Stimulated activated CD8-positive, alpha-beta memory T cell treated with anti-CD3 and anti-CD28 coated beads, Interleukin-12 subunit alpha, Interleukin-12 subunit beta, amount 100 ng/mL, for 1 hour (primary cell): ENCODE measurements around the gene PSMD11.
"Not testable (repeated sequence)": the region's sequence is repeated elsewhere in the genome, so short reads cannot be mapped to it uniquely, and the experiment has no call there.

Source experiments
- DNase-seq: peaks from one replicate; pipeline ENCODE4 v3.0.0-alpha.2; 2020; ENCODE audit warnings: low read depth

The PSMD11 gene

DNA sequence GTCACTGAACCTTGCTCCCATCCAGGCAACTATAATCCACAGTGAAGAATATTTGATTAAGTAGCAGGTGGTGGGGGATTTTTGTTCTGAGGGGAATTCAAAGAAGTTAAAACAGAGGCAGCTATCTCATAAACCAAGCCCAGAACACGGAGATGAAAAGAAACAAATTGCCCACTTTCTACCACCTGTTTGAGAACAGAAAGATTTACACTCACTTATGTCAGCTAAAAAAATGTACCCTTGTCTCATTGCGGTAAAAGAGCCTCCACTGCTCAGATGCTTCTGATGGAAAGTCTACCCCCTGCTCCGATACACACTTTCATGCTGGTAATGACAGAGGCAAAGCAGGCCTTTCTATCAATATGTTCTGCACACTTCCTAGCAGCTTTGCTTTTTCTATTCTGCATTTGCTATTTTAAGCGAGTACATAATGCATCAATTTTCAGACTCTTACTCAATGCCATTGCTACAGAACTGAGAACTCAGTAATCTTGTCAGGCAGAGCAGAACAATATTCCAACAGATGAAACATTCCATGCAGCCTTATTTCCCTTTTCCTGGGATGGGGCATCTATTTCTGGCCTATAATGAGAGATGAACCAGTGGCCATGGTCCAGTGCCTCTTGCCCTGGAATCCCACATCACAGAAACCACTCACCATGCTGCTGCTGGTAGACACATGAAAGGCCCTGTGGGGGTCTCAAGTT is 71.5 kb downstream of the PSMD11 start:
- no peak for DNase-seq

DNA sequence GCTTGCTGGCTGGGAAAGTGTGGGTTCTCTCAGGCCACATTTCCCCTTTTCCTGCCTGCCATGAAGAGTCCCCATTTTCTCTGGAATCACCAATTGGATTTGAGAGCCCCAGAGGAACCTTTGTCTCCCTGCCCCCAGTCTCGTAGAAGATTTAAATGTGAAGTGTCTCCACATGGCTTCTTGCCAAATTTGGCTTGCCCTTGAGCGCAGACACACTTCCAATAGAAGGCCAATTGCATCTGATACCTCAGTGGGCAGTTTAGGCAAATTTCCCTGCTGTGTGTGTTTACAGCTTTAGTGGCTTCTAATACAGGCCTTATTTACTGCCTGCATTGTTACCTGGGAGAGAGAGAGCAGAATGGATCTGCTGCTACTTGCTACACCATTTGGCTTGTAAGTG is 72.1 kb downstream of the PSMD11 start:
- DNase-seq: no peak

- DNase-seq: no peak
Measured at GRCh38 chr17:32516940-32517701, 72.8 kb downstream of the PSMD11 start.

- no peak for DNase-seq
Measured at GRCh38 chr17:32517982-32518381, 73.7 kb downstream of the PSMD11 start.

GRCh38 chr17:32518646-32519227 is 74.4 kb downstream of the PSMD11 start:
- no peak for DNase-seq

- peak; percentile 53 for DNase-seq
Measured at GRCh38 chr17:32519228-32520103, 75.2 kb downstream of the PSMD11 start.

GRCh38 chr17:32520104-32520701 is 75.9 kb downstream of the PSMD11 start:
- DNase-seq: no peak

- DNase-seq: no peak
Measured at GRCh38 chr17:32520737-32521404, 76.6 kb downstream of the PSMD11 start.

- no peak for DNase-seq
Measured at GRCh38 chr17:32523017-32523680, 78.8 kb downstream of the PSMD11 start.

GRCh38 chr17:32523827-32524552 is 79.7 kb downstream of the PSMD11 start:
- DNase-seq: no peak

DNA sequence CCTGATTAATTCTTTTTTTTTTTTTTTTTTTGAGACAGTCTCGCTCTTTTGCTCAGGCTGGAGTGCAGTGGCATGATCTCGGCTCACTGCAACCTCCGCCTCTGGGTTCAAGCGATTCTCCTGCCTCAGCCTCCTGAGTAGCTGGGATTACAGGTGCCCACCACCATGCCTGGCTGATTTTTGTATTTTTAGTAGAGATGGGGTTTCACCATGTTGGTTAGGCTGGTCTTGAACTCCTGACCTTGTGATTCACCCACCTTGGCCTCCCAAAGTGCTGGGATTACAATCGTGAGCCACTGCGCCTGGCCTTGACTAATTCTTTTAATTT is 80.2 kb downstream of the PSMD11 start:
- DNase-seq: not testable (repeated sequence)

GRCh38 chr17:32525122-32525521 is 80.8 kb downstream of the PSMD11 start:
- no peak for DNase-seq

GRCh38 chr17:32527146-32527545 is 82.8 kb downstream of the PSMD11 start:
- no peak for DNase-seq

GRCh38 chr17:32528825-32529224 is 84.5 kb downstream of the PSMD11 start:
- DNase-seq: no peak

DNA sequence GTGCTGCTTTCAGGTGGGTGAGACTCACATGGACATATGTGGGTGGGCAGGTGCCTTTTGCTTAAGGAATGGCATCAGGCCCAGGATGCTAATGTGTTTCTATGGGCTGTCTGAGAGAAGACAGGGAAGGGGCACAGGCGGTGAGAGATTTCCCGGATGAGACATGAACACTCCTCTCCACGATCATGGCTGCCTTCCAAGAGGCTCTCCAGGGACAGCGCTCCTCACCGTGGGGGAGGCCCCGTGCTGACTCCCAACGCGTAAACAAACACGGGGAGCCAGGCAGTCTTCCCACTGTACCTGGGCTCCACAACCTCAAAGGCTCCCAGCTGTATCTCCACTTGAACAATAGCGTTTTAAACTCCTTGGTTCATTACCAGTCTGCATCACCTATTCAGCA is 85.3 kb downstream of the PSMD11 start:
- no peak for DNase-seq
